Stomach (tissue), 9 donors: ENCODE results near the gene CADPS. TPM values are rescaled to one million over a fixed set of nuclear protein-coding genes. Genes with fewer than 3 reads are reported as not detected.

Experiments
- DNase-seq, 2 donors: peaks; one replicate each; pipeline versions ENCODE4 v3.0.0 to v3.0.0-alpha.2; 2013 to 2019
- H3K27ac ChIP-seq, 5 donors: fragments of 200-600 bp in 4 of 5; sonication (generic) in 4 of 5; one replicate each; pipeline ENCODE4 v1.5.1; 2013 to 2019; ENCODE audit warnings: mild to moderate bottlenecking in 1 of 5, moderate library complexity in 1 of 5
- H3K27me3 ChIP-seq, 3 donors: fragments of 200-600 bp; sonication (generic); one replicate each; pipeline ENCODE4 v1.5.1; 2017 to 2019; ENCODE audit warnings: mixed run types in 1 of 3
- H3K36me3 ChIP-seq, 4 donors: fragments of 200-600 bp; sonication (generic); 1 replicate in 3 of 4; 2 replicates in 1 of 4; pipeline ENCODE4 v1.5.1; 2016 to 2019
- H3K4me1 ChIP-seq, 4 donors: fragments of 200-600 bp; sonication (generic); one replicate each; pipeline ENCODE4 v1.5.1; 2016 to 2019
- H3K4me3 ChIP-seq, 4 donors: fragments of 200-600 bp; sonication (generic) in 3 of 4; one replicate each; pipeline ENCODE4 v1.5.1; 2016 to 2019; ENCODE audit warnings: mild to moderate bottlenecking in 1 of 4
- H3K9me3 ChIP-seq, 4 donors: fragments of 200-600 bp; sonication (generic); one replicate each; pipeline ENCODE4 v1.5.1; 2016 to 2019
- EP300 ChIP-seq: sonication (generic); formaldehyde crosslinking; IDR thresholded peaks from one replicate; pipeline ENCODE4 v1.6.1; 2017; ENCODE audit warnings: antibody characterized with exemption
- POLR2A ChIP-seq, 4 donors: fragments of 450-650 bp; IDR thresholded peaks; one replicate each; pipeline ENCODE4 v1.6.1; 2016; ENCODE audit warnings: antibody characterized with exemption in 4 of 4, control low read depth in 2 of 4, mild to moderate bottlenecking in 1 of 4, moderate library complexity in 1 of 4
- POLR2AphosphoS5 ChIP-seq, 3 donors: sonication (generic); formaldehyde crosslinking; IDR thresholded peaks; one replicate each; pipeline ENCODE4 v1.6.1; 2016; ENCODE audit warnings: antibody characterized with exemption in 3 of 3
- WGBS, 5 donors: extraction: QIAGEN DNeasy Blood & Tissue Kit in 3 of 5; methylation state at CpG; one replicate each; pipeline versions ENCODE4 v1.1.5 to v1.1.7; 2013 to 2018; 5-methylcytosine and 5-hydroxymethylcytosine counted together
- intact Hi-C: fragments of 100-400 bp; cut with DNase I; formaldehyde crosslinking; loops from one replicate; pipeline ENCODE4 v1.15.1; 2023; ENCODE audit warnings: low total_unique reads
- polyA plus RNA-seq, 3 donors: library from polyadenylated mRNA; stranded (reverse); fragments of 200-250 nt; gene quantifications; one replicate each; pipeline ENCODE4 v1.2.3, GENCODE V29; 2013
- total RNA-seq, 5 donors: library from RNA; depleted of rRNA; stranded (reverse); fragments of >200 nt; gene quantifications; one replicate each; pipeline versions ENCODE4 v1.1.0 to v1.2.3, GENCODE V29; 2014 to 2016
- TF ChIP-seq, protein P1 (sequence below), 7 experiments: fragments of 450-650 bp in 4 of 7; fragments of 200-600 bp in 3 of 7; sonication (generic) in 3 of 7; IDR thresholded peaks; one replicate each; pipeline ENCODE4 v1.5.1; 2016 to 2019; ENCODE audit warnings: antibody characterized with exemption in 7 of 7, control low read depth in 2 of 7, mild to moderate bottlenecking in 1 of 7
- donor health status: healthy with polysubstance abuse.
- donor health status: Bipolar disorder and iron deficiency.
- donor health status: healthy.

The CADPS gene
- total and polyA plus RNA-seq, 8 donors = 0.58 to 32.2 (median 3.4) TPM

DNA sequence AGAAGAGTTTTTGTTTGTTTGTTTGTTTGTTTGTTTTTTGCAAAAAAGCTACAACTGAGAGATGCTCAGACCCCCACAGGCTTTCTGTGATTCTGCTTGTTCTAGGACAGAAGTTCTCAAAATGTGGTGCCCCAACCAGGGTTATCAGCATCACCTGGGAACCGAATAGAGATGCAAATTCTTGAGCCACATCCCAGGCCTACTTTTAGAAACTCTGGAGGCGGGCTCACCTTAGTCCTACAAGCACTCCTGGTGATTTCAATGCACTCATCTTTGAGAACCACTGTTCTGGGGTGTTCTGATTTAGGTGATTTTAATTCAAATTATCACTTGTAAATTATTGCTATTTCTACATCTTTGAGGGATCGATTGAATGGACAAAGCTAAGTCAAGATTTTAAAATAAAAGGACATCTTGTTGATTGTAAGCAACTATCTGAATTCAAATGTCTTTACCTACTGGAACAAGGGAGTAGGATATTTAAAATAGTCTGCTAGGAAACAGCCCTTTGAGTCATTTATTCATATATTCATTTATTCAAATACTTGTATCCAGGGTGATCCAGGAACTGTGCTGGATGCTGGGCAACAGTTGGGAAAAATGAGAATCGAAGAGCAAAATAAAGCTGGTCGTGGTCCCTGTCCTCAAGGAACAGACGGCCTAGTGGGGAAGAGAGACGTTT, 44.7 kb upstream of the CADPS start:
- Histone ChIP-seq H3K9me3 (no peaks in the 10 kb centered on the region), H3K4me3 (no peak overlapping the region), H3K36me3 (no peaks in the 10 kb centered on the region), H3K4me1 (no peaks in the 10 kb centered on the region), H3K27ac (no peak overlapping the region), H3K27me3 (peaks cover 0 to 4% (median 0%) of the 10 kb centered on the region in 3 donors)
- DNase-seq = no peak
- 54 to 77% (median 72%) methylated on average over 7 of the region's 7 CpGs for WGBS, 5 donors
- intact Hi-C loops = no loop called here
- TF ChIP-seq EP300 (no peak), POLR2A (IDR thresholded peaks at IDR 0.05) (no peak), POLR2AphosphoS5 (IDR thresholded peaks at IDR 0.05) (no peak)
- TF ChIP-seq, protein P1, sequence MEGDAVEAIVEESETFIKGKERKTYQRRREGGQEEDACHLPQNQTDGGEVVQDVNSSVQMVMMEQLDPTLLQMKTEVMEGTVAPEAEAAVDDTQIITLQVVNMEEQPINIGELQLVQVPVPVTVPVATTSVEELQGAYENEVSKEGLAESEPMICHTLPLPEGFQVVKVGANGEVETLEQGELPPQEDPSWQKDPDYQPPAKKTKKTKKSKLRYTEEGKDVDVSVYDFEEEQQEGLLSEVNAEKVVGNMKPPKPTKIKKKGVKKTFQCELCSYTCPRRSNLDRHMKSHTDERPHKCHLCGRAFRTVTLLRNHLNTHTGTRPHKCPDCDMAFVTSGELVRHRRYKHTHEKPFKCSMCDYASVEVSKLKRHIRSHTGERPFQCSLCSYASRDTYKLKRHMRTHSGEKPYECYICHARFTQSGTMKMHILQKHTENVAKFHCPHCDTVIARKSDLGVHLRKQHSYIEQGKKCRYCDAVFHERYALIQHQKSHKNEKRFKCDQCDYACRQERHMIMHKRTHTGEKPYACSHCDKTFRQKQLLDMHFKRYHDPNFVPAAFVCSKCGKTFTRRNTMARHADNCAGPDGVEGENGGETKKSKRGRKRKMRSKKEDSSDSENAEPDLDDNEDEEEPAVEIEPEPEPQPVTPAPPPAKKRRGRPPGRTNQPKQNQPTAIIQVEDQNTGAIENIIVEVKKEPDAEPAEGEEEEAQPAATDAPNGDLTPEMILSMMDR (IDR thresholded peaks at IDR 0.05) = no peak

DNA sequence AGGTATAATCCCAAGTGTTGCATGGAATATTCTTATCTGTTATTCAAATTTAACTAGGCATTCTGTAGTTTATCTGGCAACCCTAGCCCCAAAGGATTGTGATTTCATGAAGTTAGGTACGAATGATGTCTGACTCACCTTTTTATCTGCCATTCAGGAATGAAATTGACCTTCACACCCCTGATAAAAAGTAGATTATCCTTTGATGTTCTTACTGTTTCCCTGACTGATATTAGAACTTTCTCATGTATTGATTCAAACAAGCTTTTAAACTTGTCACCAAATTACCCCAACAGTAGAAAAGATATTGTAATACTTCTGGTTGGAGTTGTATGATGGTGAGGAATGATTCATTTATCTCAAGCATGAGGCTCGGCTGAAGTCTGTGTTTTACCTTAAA, 43.6 kb upstream of the CADPS start:
- TF ChIP-seq EP300 = no peak
- no peak for TF ChIP-seq POLR2AphosphoS5 (IDR thresholded peaks at IDR 0.05)
- TF ChIP-seq, protein P1 (IDR thresholded peaks at IDR 0.05) = no peak
- TF ChIP-seq POLR2A (IDR thresholded peaks at IDR 0.05) = no peak
- H3K27ac ChIP-seq = no peak overlapping the region
- no peaks in the 10 kb centered on the region for H3K9me3 ChIP-seq
- no peaks in the 10 kb centered on the region for H3K36me3 ChIP-seq
- 25 to 40% (median 27%) methylated on average over 2 of the region's 2 CpGs for WGBS, 5 donors
- H3K4me1 ChIP-seq = no peaks in the 10 kb centered on the region
- no peak for DNase-seq
- no peak overlapping the region for H3K4me3 ChIP-seq
- no peaks in the 10 kb centered on the region for H3K27me3 ChIP-seq
- intact Hi-C loops = no loop called here

DNA sequence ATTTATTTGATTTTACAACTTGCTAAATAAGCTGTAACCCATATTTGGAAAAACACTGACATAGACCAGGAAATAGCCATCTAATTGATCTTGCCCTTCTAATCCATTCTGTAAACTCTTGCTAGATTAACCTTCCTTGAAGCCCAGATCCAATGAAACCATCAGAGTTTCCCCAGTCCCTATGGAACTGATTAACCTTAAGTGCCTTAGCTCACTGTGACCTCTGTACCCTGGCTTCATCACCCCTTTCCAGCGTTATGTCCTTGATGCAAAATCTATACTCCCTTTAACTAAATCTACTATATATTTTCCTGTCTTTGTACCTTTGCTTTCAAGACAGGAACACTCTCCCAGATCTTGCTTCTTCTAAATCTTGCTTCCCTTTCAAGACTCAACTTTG, 42.9 kb upstream of the CADPS start:
- intact Hi-C loops = no loop called here
- H3K4me1 ChIP-seq = no peaks in the 10 kb centered on the region
- H3K27me3 ChIP-seq = no peaks in the 10 kb centered on the region
- no peak for DNase-seq
- TF ChIP-seq, protein P1 (IDR thresholded peaks at IDR 0.05) = no peak
- no peak for TF ChIP-seq EP300
- TF ChIP-seq POLR2AphosphoS5 (IDR thresholded peaks at IDR 0.05) = no peak
- TF ChIP-seq POLR2A (IDR thresholded peaks at IDR 0.05) = no peak
- H3K4me3 ChIP-seq = no peak overlapping the region
- WGBS, 5 donors = 48 to 62% (median 58%) methylated on average over 1 of the region's 1 CpG
- H3K9me3 ChIP-seq = no peaks in the 10 kb centered on the region
- H3K27ac ChIP-seq = no peak overlapping the region
- no peaks in the 10 kb centered on the region for H3K36me3 ChIP-seq

DNA sequence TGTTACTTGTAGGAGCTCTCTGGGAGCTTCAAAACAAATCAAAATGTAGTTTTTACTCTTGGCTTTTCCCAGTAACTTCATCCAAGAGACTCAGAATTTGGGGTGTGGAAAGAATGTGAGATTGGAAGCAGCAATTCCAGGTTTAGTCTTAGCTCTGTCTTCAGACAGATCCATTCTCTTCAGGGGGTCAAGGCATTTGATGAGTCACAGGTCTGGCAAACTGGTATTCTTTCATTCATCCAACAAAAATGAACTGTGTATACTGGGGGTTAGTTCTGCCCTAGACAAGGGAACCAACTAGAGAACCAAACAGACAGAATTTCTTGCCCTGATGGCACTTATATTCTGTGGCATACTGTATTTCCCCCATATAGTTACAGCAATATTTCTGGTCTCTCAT, 36.3 kb upstream of the CADPS start:
- Histone ChIP-seq H3K27me3 (no peaks in the 10 kb centered on the region), H3K36me3 (no peaks in the 10 kb centered on the region), H3K4me3 (no peak overlapping the region), H3K4me1 (no peaks in the 10 kb centered on the region), H3K9me3 (no peaks in the 10 kb centered on the region), H3K27ac (no peak overlapping the region)
- no peak for DNase-seq
- intact Hi-C loops = no loop called here
- TF ChIP-seq, protein P1 (IDR thresholded peaks at IDR 0.05) = no peak
- TF ChIP-seq POLR2AphosphoS5 (IDR thresholded peaks at IDR 0.05) = no peak
- TF ChIP-seq EP300 = no peak
- TF ChIP-seq POLR2A (IDR thresholded peaks at IDR 0.05) = no peak
